ENCODE data around the gene CCDC83.
"Not testable (repeated sequence)": the region's sequence is repeated elsewhere in the genome, so short reads cannot be mapped to it uniquely, and the experiment has no call there.

CCDC83 gene

GRCh38 chr11:85946221-85946620 lies 91.0 kb downstream of the CCDC83 start:
- no peak for DNase-seq

DNA sequence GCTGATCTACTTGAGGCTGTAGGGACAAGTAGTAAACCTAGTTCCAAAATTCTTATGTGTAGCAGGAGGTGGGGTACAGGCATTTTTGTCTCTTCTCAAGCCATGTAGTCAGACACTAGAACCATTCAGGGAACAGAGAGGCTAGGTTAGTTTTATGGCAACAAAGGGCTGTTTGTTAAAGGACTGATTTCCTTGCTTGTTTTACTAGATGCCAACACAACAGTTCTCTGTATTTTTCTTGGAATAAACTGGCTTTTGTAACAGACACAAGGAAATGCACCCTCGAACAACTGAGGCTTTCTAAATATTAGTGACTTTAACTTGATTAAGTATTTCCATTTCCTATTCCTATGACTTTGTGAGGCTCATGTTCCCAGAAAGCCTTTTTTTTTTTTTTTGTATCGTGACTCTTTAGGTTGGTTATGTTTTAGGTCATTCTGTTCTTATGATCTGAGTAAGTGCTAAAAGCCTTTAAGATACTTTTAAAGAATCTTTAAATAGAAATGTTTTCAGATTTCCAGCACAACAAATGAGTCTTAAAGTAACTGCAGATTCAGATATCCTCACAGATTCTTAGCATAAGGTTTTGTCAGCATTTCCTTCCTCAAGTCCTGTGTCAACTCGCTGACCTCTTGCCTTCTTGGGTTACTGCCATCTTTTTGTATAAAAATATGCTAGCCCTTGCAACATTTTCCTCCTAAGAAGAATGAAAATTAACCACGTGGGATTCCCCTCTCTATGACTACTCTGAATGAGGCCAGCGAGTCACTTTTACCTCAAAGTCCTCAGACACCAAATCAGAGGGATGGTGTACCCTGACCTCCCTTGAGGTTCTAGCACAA lies 92.5 kb downstream of the CCDC83 start:
- peak; percentile 90 to 92 for DNase-seq

- no peak for DNase-seq
These were observed 93.7 kb downstream of the CCDC83 start for GRCh38 chr11:85948884-85949283.

- no peak for DNase-seq
These were observed 94.6 kb downstream of the CCDC83 start for GRCh38 chr11:85949798-85950197.

DNA sequence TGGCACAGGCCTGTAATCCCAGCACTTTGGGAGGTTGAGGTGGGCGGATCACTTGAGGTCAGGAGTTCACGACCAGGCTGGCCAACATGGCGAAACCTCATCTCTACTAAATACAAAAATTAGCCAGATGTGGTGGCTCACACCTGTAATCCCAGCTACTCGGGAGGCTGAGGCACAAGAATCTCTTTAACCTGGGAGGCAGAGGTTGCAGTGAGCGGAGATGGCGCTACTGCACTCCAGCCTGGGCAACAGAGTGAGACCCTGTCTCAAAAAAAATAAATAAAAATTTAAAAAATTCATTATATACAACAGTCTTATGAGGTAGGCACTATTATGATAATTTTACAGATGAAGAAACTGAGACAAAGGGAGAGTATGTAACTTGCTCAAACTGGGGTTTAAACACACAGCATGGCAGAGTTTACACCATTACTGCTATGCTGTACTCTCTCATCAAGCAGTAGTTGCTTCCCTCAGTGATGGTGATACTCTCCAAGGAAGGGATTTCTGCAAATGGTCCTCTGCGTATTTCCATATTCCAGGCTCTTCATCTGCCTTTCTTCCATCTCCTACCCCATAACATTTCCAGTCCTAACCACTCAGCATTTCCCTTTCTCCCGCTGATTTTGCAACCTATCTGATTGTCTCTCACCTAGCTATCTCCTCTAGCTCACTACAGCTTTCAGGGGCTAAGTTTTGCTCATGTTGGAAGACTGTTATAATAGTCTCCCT lies 95.3 kb downstream of the CCDC83 start:
- DNase-seq: no peak

GRCh38 chr11:85951049-85951405 lies 95.8 kb downstream of the CCDC83 start:
- no peak for DNase-seq

GRCh38 chr11:85951428-85952107 lies 96.4 kb downstream of the CCDC83 start:
- no peak for DNase-seq

GRCh38 chr11:85952108-85952485 lies 96.9 kb downstream of the CCDC83 start:
- DNase-seq: not testable (repeated sequence)

- DNase-seq: no peak
These were observed 98.4 kb downstream of the CCDC83 start for GRCh38 chr11:85953491-85954143.

GRCh38 chr11:85955531-85955930 lies 100.3 kb downstream of the CCDC83 start:
- no peak for DNase-seq

DNA sequence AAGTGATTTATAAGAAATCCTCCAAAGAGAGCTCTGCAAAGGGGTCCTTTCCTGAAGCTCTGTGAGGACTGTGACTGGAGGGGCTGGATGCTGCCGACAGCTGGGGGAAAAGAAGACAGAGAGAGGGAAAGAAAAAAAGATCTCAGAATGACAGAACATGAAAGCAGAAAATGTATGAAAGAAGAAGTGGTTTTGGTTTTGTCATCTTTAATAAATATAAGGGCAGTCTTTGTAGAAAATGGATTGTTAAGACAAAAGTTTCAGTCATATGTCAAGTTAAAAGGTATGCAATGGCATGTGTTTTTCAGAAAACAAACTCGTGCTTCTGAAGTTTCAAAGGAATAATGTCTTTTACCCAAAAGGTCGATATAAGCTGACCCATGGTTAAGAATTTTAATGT lies 105.5 kb downstream of the CCDC83 start:
- no peak for DNase-seq

DNA sequence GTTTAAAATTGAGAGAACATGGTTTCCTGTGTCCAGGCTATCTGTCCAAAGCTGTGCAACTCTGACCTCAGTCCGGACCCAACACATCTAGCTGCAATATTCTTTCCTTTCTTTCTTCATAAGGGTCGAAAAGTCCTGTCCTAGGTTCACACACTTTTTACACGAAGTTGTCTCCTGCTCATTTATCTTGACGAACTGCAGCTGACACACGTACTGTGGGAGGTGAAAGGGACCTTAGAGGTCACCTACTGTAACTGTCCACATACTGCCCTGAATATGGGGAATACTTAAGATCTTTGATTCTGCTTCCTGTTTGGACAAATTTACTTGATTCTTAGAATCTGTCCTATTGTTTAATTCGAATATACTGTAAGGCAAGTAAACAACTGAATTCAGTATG lies 105.9 kb downstream of the CCDC83 start:
- no peak for DNase-seq

DNA sequence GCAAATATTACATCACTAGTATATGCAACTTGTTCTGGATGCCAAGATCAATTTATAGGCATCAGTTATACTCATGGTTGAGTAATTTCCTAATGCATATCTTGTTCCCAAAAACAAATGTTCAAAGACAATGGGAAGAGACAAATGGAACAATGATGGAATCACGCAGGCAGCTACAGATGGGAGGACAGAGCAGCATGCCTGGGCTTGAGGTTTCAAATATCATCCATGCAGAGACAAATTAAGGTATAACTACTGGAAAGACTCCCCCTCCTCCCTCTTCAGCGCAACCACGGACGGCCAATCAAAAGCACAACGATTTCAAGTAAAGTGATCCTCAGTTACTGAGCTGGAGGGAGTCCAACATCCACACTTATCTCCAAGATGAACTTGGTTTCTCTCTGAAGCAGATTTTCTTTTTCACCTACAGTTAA lies 106.8 kb downstream of the CCDC83 start:
- DNase-seq: no peak

- DNase-seq: no peak
These were observed 110.0 kb downstream of the CCDC83 start for GRCh38 chr11:85965202-85965601.

GRCh38 chr11:85967457-85967856 lies 112.3 kb downstream of the CCDC83 start:
- no peak for DNase-seq
